HG02610 (cell line): Measurements from ENCODE around the gene DNAH12.

Source experiments
- ATAC-seq: cut with Tn5 transposase; IDR thresholded peaks from one replicate; pipeline ENCODE4 v1.9.1; 2021; ENCODE audit warnings: mild to moderate bottlenecking, moderate library complexity; ENCODE audit not compliant: unreplicated experiment

The DNAH12 gene

DNA sequence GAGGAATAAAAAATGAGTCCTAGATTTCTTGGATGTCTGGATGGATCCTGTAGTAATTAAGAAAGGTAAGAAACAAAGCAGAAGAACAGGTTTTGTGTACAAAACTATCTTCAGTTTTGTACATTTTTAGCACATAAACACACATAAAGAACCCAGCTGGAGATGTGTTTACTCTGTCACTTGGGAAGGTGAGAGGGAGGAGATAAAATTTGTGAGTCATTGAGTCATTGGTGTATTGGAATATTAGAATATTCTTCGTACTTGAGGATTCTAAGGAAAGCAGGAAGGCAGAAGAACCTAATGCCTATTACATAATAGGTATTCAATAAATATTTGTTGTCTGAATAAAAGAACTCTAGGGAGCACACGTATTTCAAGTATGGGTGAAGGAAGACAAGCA is 299.2 kb downstream of the DNAH12 start:
- no peak for ATAC-seq
